Kidney epithelial cell (primary cell): ENCODE results near the gene ABCC3. TPM values are rescaled to one million over a fixed set of nuclear protein-coding genes. Genes with fewer than 3 reads are reported as not detected.

Source experiments
- DNase-seq: peaks from one replicate; pipeline ENCODE4 v3.0.0-alpha.2; 2010; ENCODE audit warnings: low read depth
- H3K27me3 ChIP-seq: 2 replicates; pipeline ENCODE4 v1.6.0; 2011; ENCODE audit warnings: low read length; ENCODE audit not compliant: control insufficient read depth, insufficient read depth
- H3K36me3 ChIP-seq: 2 replicates; pipeline ENCODE4 v1.5.1; 2011; ENCODE audit warnings: low read length; ENCODE audit not compliant: control insufficient read depth, insufficient read depth
- H3K4me3 ChIP-seq: 2 replicates; pipeline ENCODE4 v1.5.1; 2011; ENCODE audit warnings: low read depth, mild to moderate bottlenecking, control low read depth, low read length
- CTCF ChIP-seq: IDR thresholded peaks from 2 replicates; pipeline ENCODE4 v1.5.1; 2011; ENCODE audit warnings: mild to moderate bottlenecking, moderate library complexity, low read length, control low read depth, inconsistent platforms; ENCODE audit not compliant: insufficient read depth, poor library complexity, severe bottlenecking
- total RNA-seq: library from RNA; depleted of rRNA; stranded (reverse); fragments of >200 nt; gene quantifications from 2 replicates; pipeline ENCODE4 v1.2.3, GENCODE V29; 2015

Gene ABCC3
- total RNA-seq, 1 donor from 2014 or later, result 1.3 TPM

GRCh38 chr17:50636804-50637195 is 2.1 kb downstream of the ABCC3 start:
- H3K27me3 ChIP-seq, result no peaks in the 10 kb centered on the region
- DNase-seq, result no peak
- TF ChIP-seq CTCF, result no peak
- no peak overlapping the region for H3K4me3 ChIP-seq
- H3K36me3 ChIP-seq, result no peaks in the 10 kb centered on the region

GRCh38 chr17:50637829-50638605 is 3.3 kb downstream of the ABCC3 start:
- H3K27me3 ChIP-seq, result no peaks in the 10 kb centered on the region
- H3K36me3 ChIP-seq, result no peaks in the 10 kb centered on the region
- no peak for TF ChIP-seq CTCF
- DNase-seq, result no peak
- H3K4me3 ChIP-seq, result no peak overlapping the region

GRCh38 chr17:50638606-50638965 is 3.9 kb downstream of the ABCC3 start:
- no peak for TF ChIP-seq CTCF

GRCh38 chr17:50638966-50639713 is 4.5 kb downstream of the ABCC3 start:
- H3K4me3 ChIP-seq, result no peak overlapping the region
- no peak for TF ChIP-seq CTCF
- H3K36me3 ChIP-seq, result peaks cover 2% of the 10 kb centered on the region
- H3K27me3 ChIP-seq, result no peaks in the 10 kb centered on the region
- DNase-seq, result peak; percentile 97

More at GRCh38 chr17:50638606-50638965, 3.9 kb downstream of the ABCC3 start:
- Histone ChIP-seq H3K27me3 (no peaks in the 10 kb centered on the region), H3K36me3 (no peaks in the 10 kb centered on the region), H3K4me3 (no peak overlapping the region)
- no peak for DNase-seq

- Histone ChIP-seq H3K27me3 (no peaks in the 10 kb centered on the region), H3K36me3 (peaks cover 2% of the 10 kb centered on the region), H3K4me3 (no peak overlapping the region)
- no peak for TF ChIP-seq CTCF
- no peak for DNase-seq
Measured at GRCh38 chr17:50640686-50641351, 6.1 kb downstream of the ABCC3 start.
